Jurkat, Clone E6-1 (cell line): ENCODE results near the gene POU2F3.
"Not testable (repeated sequence)": the region's sequence is repeated elsewhere in the genome, so short reads cannot be mapped to it uniquely, and the experiment has no call there.

Experiments used
- DNase-seq: peaks from one replicate; pipeline ENCODE4 v3.0.0-alpha.2; 2011; ENCODE audit warnings: low read depth, low spot score
- H3K4me3 ChIP-seq: 2 replicates; pipeline ENCODE4 v1.5.1; 2011; ENCODE audit warnings: mild to moderate bottlenecking, low read length, control low read depth, moderate library complexity

The POU2F3 gene

DNA sequence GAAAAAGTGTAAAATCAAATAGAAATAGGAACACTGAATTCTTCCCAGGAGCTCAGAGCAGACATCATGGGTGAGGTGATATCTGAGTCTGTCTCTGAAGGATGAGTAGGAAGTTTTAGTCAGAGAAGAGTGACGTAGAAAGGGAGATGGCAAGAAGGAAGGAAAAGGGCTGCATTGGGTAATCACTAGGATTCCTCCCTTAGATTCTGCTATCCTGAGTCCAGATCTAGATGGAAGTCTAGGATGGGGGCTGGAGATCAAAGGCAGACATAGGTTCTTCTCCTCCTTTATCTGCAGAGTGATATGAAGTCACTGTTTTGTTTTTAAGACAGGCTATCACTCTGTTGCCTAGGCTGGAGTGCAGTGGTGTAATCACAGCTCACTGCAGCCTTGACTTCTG lies 30.4 kb downstream of the POU2F3 start:
- no peak for DNase-seq
- H3K4me3 ChIP-seq = no peak overlapping the region

DNA sequence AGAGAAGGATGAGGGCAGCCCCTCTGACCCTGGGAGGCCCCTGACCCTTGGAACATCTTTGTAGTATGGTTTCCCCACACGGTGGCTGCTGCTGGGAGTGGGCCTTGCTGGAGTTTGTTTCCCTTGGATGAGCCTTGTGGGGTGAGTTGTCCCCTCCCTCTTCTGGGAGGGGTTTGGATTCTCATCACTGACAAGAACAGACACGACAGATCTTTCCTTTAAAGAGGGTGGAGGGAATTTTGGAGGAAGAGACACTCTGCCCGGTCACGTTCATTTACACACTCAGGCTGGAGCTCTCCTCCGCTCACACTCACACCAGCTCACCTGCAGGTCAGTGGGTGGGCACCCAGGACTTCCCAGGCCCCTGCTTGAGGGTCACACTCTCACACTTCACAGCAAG lies 31.7 kb downstream of the POU2F3 start:
- H3K4me3 ChIP-seq = no peak overlapping the region
- no peak for DNase-seq

DNA sequence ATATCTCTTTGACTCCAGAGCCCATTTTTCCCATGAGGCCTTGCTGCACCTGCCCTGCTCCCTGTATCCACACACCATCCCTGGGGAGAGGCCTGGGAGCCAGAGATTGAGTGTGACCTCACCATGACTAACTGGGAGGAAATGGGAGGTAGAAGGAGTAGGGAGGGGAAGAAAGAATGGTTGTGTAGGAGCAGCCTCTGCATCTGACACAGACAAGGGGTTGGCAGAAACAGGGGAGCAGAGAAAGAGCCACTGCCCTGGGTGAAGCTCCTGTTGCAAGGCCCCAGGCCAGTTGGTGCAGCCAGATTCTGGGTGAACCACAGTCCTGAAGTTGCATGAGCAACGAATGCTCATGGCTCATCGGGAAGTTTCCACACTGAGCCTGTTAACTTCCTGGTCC lies 32.4 kb downstream of the POU2F3 start:
- no peak overlapping the region for H3K4me3 ChIP-seq
- no peak for DNase-seq

DNA sequence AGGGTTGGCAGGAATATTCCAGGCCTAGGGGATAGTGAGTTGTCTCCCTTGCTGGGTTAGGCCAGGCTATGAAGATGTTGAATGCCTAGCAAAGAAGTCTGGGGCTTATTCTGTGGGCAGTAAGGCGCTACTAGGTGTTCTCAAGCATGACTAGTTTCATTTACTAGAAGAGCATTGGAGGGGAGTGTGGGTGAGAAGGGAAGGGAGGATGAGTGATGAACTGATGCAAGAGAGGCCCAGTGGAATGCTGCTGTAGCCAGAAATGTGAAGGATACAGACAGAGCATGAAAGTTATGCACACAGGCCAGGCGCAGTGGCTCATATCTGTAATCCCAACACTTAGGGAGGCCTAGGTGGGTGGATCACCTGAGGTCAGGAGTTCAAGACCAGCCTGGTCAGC lies 33.5 kb downstream of the POU2F3 start:
- no peak overlapping the region for H3K4me3 ChIP-seq
- DNase-seq = no peak

DNA sequence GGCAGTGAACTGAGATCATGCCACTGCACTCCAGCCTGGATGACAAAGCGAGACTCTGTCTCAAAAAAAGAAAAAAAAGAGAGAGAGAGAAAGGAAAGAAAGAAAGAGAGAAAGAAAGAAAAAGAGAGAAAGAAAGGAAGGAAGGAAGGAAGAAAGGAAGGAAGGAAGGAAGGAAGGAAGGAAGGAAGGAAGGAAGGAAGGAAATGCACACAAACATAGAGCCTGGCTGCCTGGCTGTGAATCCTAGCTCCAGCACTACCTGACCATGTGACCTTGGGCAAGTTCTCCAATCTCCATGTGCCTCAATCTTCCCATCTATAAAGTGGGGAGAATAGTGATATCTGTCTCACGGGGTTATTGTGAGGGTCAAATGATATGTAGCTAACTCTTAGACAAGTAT lies 34.0 kb downstream of the POU2F3 start:
- not testable (repeated sequence) for DNase-seq, H3K4me3 ChIP-seq

DNA sequence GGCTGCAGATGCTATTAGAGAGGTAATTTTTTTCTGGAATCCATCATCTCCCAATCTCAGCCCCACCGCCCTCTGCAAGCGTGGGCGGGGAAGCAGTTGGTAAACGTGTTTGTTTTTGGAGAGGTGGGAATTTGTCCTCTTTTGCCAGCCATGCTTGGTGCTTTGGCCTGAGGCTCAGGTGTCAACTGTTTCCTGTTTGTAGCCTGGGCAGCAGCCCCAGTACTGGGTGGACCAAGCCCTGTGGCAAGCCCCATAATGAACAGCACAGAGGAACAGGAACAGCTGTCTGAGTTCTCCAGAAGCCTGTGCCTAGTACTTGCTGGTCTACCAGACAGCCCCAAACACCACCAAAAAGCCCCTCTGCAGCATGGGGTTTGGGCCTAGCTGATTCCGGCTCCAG lies 39.6 kb downstream of the POU2F3 start:
- DNase-seq = no peak

DNA sequence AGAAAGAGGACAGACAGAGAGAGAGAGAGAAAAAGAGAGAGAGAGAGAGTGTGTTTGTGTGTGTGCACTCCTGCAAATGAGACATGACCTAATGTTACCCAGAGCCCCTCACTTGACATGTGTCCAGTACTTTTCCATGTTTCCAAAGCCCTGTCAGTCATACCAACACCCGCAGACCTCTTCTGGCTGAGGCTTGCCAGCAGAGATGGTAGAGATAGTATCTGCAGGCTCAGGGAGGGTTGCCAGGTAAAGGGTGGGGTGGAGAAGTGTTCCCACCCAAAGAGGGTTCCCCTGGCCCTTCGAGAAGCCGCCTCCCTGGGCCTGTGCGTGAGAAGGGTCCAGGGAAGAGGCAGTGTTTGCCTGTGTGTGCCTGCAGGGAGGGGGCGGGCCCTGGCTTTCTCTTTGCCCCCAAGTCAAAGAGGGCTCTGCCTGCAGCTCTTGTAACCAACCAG lies 40.7 kb downstream of the POU2F3 start:
- no peak for DNase-seq
- no peak overlapping the region for H3K4me3 ChIP-seq

More for the DNA sequence above, 39.6 kb downstream of the POU2F3 start:
- no peak overlapping the region for H3K4me3 ChIP-seq

DNA sequence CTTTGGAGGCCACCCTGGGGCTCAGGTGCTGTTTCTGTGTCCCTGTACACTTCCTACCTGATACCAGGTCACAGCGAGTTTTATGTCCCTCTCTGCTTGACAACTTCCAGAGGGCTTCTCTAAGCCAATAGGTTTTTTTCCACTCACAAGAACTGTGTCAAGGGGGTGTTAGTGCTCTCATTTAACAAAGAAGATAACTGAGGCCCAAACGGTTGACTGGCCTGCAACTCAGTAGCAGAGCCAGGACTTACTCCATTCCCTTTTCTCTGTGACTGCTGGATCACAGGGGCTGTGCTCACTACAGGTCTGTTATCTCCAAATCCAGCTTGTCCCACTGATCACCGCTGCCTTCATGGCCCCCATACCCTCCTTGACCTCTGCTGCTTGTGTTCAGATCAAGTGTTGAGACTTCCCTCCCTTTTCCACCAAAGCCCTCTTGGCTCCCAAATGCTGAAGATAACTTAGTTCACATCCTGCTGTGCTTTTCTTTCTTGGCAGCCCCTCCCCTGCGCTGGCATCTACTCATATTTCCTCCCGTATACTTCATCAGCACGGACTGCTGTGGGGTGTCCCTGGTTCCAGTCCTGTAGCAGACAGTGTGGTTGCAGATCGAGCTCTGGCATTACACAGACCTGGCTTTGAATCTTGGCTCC lies 41.3 kb downstream of the POU2F3 start:
- no peak for DNase-seq
- no peak overlapping the region for H3K4me3 ChIP-seq

DNA sequence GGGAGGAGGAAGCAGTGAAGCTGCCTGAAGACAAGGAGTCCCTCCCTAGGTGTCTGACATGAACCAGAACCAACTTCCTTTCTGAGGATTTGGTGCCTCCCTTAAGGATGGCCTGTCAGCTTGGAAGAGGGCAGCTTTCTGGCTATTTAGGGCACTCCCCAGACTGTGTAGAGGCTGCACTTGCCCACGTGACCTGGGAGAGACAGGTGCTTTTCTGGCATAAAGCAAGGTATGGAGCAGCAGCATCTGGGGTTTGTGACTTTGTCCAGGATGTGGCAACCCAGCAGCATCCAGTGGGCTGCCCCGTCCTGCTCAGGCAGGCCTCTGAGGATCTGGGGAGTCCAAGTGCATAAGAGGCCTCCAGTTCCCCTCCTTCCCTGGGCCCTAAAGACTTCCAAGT lies 43.2 kb downstream of the POU2F3 start:
- no peak overlapping the region for H3K4me3 ChIP-seq
- DNase-seq = no peak

DNA sequence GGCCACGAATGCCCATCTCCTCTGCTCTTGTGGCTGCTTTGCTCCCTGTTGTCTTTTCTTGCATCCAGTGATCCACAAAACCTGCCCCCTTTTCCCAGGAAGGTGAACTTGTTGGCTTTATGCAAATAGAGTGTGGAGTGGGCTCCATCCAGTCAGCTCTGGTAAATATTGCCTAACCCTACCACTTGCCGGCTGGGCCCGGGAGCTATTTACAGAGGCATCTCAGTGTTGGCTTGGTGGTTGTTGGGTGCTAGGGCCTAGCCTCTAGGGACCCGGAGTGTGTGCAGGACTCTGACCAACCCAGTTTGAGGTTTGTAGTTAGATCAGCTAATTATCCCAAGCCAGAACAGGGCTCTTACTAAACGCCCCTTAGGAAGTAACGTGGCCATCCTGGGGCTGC lies 44.3 kb downstream of the POU2F3 start:
- DNase-seq = no peak
- no peak overlapping the region for H3K4me3 ChIP-seq

DNA sequence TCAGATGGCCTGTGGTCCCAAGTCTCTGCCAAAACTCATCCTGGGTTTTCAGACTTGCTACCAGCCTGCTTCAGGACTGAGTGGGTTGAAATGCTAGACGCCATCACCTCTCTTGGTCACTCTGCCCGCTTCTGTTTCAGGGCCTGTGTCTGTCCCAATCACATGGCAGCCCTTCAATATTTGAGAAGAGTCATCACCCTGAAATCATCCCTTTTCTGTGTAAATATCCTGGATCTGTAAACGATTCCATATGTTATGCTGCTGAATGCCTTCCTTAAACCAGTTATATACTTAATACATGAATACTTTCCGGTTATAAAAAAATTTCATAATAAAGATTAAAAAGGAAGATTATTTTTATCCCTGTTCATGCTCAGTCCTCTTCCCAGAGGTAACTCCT lies 45.3 kb downstream of the POU2F3 start:
- no peak for DNase-seq
- no peak overlapping the region for H3K4me3 ChIP-seq

DNA sequence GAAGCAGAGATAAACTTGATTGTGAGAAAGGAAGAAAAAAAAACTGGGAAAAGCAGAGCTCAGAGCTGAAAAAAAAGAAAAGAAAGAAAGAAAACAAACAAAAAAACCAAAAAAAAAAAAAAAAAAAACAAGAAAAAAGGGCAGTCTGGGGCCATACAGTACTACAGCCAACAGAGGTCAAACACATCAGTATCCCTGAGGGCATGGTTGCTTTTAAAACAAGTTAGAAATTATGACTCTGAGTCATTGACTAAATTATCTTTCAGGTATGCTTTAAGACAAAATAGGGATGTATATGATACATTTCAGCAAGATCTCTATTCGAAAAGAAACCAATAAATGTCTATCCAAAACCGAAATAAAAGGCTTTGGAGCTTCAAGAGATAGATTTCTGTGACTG lies 48.1 kb downstream of the POU2F3 start:
- no peak for DNase-seq

DNA sequence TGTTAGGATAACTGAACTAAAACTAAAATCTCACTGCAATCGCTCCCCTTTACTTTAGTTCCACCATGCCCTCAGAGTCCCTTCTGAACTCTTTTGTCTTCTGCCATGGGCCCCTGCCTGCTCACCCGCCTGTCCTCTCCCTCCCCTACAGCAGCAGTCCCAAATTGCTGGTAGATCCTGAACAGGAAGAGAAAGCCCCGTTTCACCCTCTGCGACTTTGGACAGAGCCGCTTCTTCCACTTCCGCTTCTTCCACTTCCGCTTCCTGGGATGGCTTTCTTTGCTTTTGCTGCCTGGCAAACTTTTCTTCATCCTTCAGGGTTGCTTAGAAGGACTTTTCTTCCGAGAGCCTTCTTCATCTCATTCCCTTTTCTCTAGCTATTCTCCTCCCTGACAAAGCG lies 49.5 kb downstream of the POU2F3 start:
- DNase-seq = no peak

More for the DNA sequence above, 48.1 kb downstream of the POU2F3 start:
- H3K4me3 ChIP-seq = no peak overlapping the region

DNA sequence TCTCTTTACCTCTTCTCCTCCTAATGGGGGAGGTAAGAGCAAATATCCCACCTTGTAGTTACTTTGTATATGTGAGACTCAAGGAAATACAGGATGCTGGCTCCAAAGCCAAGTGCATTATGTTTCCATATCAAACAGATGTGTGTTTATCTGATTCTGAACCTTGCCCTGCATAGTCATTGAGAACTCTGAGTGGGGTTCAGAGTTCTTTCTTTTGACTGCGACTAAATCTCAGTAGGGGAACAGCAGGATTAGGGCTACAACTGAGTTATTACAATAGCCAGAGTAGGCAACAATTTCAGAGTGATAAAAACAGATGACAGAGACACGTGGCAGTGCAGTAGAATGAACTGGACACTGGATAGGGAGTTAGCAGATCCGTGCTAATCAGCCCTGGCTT lies 51.0 kb downstream of the POU2F3 start:
- H3K4me3 ChIP-seq = no peak overlapping the region
- no peak for DNase-seq

More for the DNA sequence above, 49.5 kb downstream of the POU2F3 start:
- H3K4me3 ChIP-seq = no peak overlapping the region

DNA sequence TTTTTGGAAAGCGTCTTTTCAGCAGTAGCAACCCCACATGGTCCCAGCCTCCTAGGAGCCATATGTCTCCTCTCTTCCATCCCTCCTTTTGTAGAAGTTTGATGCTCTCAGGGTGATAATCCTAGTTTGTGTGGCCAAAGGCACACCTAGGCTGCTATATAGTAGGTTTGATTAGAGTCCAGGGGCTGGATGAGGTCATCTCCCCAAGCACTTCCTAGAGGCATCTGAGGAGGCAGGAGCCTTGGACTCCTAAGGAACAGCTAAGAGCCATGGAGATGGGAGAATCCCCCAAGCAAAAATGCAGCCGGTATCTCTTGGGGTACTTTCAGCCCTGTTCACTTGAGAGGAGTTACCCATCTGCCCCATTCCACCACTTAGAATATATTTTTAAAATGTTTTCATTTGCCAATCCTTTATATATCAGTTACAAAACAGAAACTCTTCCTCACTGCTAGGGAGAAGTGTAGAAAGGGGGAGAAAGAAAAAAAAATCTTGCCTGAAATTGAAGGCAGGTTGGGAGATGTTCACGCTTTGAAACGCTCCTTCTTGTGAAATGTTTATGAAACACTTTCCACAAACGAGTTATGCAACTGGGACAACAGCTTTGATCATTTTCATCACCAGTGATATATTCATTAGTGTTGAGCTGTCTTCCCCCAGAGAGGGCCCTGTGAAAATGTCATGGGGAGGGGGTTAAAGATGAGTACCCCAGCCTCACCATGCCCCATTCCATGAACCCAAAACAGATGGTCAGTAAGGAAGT lies 53.3 kb downstream of the POU2F3 start:
- H3K4me3 ChIP-seq = no peak overlapping the region
- no peak for DNase-seq

DNA sequence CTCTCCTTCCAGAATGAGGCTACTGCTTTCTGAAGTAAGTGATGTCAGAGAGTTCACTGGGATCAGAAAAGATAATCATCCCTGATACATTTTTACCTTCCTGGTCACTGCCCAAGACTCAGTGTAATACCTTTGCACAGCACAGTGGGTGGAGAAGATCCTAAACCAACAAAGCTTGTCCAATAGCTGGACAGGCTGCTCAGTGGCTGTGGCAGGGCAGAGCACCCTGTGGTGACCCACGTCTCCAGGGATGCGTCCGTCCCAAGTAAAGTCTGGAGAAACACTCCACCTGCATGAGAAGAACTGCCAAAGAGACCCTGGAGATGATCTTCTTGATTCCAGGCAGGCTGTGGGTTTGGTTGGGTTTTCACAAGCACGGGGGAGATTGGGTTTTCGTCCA lies 54.2 kb downstream of the POU2F3 start:
- DNase-seq = no peak
- no peak overlapping the region for H3K4me3 ChIP-seq

DNA sequence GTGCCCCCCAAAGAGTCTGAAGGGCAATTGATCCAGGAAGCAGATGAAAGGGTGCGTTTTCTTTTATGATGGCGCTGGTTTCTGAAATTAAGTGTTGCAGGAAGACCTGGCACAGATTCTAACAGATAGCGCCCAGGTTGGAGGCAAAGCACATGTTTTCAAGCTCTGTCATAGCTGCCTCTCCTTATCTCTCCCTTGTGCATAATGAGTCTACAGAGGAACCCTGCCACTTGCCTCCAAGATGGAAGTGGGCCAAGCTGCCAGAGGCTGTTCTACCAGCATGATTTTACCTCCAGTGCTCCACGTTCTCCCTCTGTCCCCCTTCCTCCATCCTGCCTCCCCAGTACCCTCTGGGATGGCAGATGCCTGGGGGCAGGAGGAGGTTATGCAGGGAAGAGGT lies 55.2 kb downstream of the POU2F3 start:
- H3K4me3 ChIP-seq = no peak overlapping the region
- DNase-seq = peak; percentile 36

DNA sequence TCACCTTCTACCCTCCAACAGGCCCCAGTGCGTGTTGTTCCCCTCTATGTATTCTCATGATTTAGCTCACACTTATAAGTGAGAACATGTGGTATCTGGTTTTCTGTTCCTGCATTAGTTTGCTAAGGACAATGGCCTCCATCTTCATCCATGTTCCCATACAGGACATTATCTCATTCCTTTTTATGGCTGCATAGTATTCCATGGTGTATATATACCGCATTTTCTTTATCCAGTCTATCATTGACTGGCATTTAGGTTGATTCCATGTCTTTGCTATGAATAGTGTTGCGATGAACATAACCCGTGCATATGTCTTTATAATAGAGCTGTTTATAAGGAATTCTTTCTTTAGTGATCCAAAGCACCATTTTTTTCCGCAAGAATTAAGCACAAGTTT lies 56.6 kb downstream of the POU2F3 start:
- DNase-seq = no peak
- no peak overlapping the region for H3K4me3 ChIP-seq

DNA sequence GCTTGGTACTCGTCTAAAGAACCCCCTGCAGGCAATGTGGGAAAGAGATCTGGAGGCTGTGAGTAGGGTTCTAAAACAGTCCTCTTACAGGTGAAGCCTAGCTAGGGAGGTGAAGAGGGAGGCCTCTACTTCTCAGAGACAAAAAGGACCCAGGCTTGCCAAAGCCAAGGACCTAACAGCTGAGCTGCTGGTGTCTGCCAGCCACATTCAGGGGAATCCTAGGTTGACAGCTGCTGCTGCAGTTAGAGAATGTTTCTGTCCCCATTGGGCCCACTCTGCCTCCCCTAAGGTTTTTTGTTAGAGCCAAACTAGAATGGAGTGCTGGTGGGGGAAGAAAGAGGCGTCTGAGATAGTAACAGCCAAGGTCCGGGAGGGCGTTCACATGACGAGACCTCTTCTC lies 58.5 kb downstream of the POU2F3 start:
- DNase-seq = no peak
- no peak overlapping the region for H3K4me3 ChIP-seq

DNA sequence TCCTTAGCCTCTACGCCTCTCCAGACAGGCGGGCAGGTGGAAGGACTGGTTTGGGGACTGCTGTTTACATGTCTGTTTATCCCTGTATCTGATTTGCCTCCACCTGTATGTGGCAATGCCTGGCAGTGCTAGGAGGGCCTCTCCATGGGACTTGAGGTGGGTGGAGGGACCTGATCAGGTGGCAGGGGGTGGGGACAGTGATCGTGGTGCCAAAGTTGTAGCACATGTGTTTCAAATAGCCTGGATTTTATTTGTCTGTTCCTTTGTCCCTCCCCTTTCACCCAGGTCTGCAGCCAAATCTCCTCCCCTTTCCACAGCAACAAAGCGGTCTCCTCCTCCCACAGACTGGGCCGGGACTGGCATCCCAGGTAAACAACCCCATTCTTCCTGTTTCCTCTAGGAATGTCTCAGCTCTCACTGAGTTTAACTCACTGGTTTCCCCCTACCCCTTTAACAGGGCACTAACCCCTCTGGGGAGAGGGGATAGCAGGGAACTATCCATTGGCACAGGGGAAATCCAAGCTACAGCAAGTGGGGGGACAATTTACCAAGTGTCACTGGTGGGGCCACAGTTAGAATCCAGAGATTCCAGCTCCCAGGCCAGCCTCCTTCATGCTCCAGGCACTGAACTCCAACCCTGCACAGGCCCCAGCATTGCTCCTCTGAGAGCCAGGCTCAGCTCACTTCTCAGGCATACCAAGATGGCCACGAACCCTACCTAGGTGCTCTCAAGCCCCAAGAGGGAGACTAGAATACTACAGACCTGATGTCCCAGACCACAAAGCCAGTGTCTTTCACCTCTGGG lies 62.3 kb downstream of the POU2F3 start:
- H3K4me3 ChIP-seq = no peak overlapping the region
- no peak for DNase-seq
